Astrocyte (in vitro differentiated cells and primary cell): ENCODE results near the gene PLA2G4E. TPM values are rescaled to one million over a fixed set of nuclear protein-coding genes. Genes with fewer than 3 reads are reported as not detected.

ENCODE experiments used
- DNase-seq: peaks from one replicate; pipeline ENCODE4 v3.0.0-alpha.2; 2010; ENCODE audit warnings: low read depth
- FAIRE-seq: peaks from 2 replicates; lab custom pipeline; 2011; peaks lifted over from hg19 to GRCh38; lab: Jason Lieb, UNC
- H2AFZ ChIP-seq: 2 replicates; pipeline ENCODE4 v1.6.0; 2012; ENCODE audit warnings: low read depth, low read length, inconsistent platforms
- H3K27ac ChIP-seq: 2 replicates; pipeline ENCODE4 v1.5.1; 2011; ENCODE audit warnings: low read depth, low read length, inconsistent platforms
- H3K27me3 ChIP-seq: 2 replicates; pipeline ENCODE4 v1.6.0; 2011; ENCODE audit warnings: low read length, inconsistent platforms; ENCODE audit not compliant: insufficient read depth
- H3K36me3 ChIP-seq: 2 replicates; pipeline ENCODE4 v1.5.1; 2011; ENCODE audit warnings: low read length, inconsistent platforms; ENCODE audit not compliant: insufficient read depth
- H3K4me1 ChIP-seq: 2 replicates; pipeline ENCODE4 v1.5.1; 2011; ENCODE audit warnings: low read length, inconsistent platforms; ENCODE audit not compliant: insufficient read depth
- H3K4me2 ChIP-seq: 2 replicates; pipeline ENCODE4 v1.6.0; 2012; ENCODE audit warnings: low read length, inconsistent platforms
- H3K4me3 ChIP-seq: 2 replicates; pipeline ENCODE4 v1.5.1; 2011; ENCODE audit warnings: low read depth, mild to moderate bottlenecking, low read length, inconsistent platforms; ENCODE audit not compliant: insufficient read depth
- H3K79me2 ChIP-seq: 2 replicates; pipeline ENCODE4 v1.6.0; 2012; ENCODE audit warnings: mild to moderate bottlenecking, low read length, inconsistent platforms; ENCODE audit not compliant: insufficient read depth
- H3K9ac ChIP-seq: 2 replicates; pipeline ENCODE4 v1.6.0; 2012; ENCODE audit warnings: mild to moderate bottlenecking, low read length, inconsistent platforms
- H3K9me3 ChIP-seq: 2 replicates; pipeline ENCODE4 v1.5.1; 2012; ENCODE audit warnings: low read depth, mild to moderate bottlenecking, low read length, inconsistent platforms; ENCODE audit not compliant: insufficient read depth
- H4K20me1 ChIP-seq: 2 replicates; pipeline ENCODE4 v1.6.0; 2012; ENCODE audit warnings: low read length, inconsistent platforms; ENCODE audit not compliant: insufficient read depth
- H3K27ac Mint-ChIP-seq: one replicate; pipeline ENCODE4 v1.8.0; 2021; ENCODE audit warnings: mild to moderate bottlenecking, mixed read lengths; ENCODE audit not compliant: unreplicated experiment
- H3K27me3 Mint-ChIP-seq: one replicate; pipeline ENCODE4 v1.8.0; 2021; ENCODE audit warnings: low read depth, mixed read lengths; ENCODE audit not compliant: unreplicated experiment
- H3K36me3 Mint-ChIP-seq: one replicate; pipeline ENCODE4 v1.8.0; 2021; ENCODE audit warnings: low read depth, mixed read lengths; ENCODE audit not compliant: unreplicated experiment
- H3K4me1 Mint-ChIP-seq: one replicate; pipeline ENCODE4 v1.8.0; 2021; ENCODE audit warnings: low read depth, mixed read lengths; ENCODE audit not compliant: unreplicated experiment
- H3K4me3 Mint-ChIP-seq: one replicate; pipeline ENCODE4 v1.8.0; 2021; ENCODE audit warnings: mild to moderate bottlenecking, moderate library complexity, mixed read lengths; ENCODE audit not compliant: unreplicated experiment
- H3K9me3 Mint-ChIP-seq: one replicate; pipeline ENCODE4 v1.8.0; 2021; ENCODE audit warnings: mild to moderate bottlenecking, mixed read lengths; ENCODE audit not compliant: unreplicated experiment
- CTCF ChIP-seq: IDR thresholded peaks from 2 replicates; pipeline ENCODE4 v1.5.1; 2011; ENCODE audit warnings: low read depth, mild to moderate bottlenecking, inconsistent platforms, low read length, moderate library complexity; ENCODE audit not compliant: insufficient read depth
- EZH2 ChIP-seq: IDR thresholded peaks from 2 replicates; pipeline ENCODE4 v1.6.1; 2012; ENCODE audit warnings: mild to moderate bottlenecking, low read length, inconsistent platforms; ENCODE audit not compliant: insufficient read depth
- total RNA-seq: library from RNA; stranded (reverse); gene quantifications from 2 replicates; pipeline ENCODE4 v1.2.1, GENCODE V29; 2021

Gene PLA2G4E
- total RNA-seq, 1 donor from 2014 or later: not detected

- no peaks in the 10 kb centered on the region for H3K9me3 Mint-ChIP-seq
- DNase-seq (no peak), FAIRE-seq (no peak)
- Histone ChIP-seq H2AFZ (no peak overlapping the region), H4K20me1 (no peaks in the 10 kb centered on the region), H3K4me2 (no peak overlapping the region), H3K36me3 (peaks cover 19% of the 10 kb centered on the region), H3K4me1 (peaks cover 31% of the 10 kb centered on the region), H3K9me3 (no peaks in the 10 kb centered on the region), H3K4me3 (no peak overlapping the region), H3K27ac (no peak overlapping the region), H3K79me2 (peaks cover 46% of the 10 kb centered on the region), H3K27me3 (no peaks in the 10 kb centered on the region), H3K9ac (no peak overlapping the region)
- H3K27ac Mint-ChIP-seq: peak overlapping the region; percentile 64
- TF ChIP-seq CTCF: no peak
- no peak for TF ChIP-seq EZH2
- peak overlapping the region; percentile 20 for H3K4me3 Mint-ChIP-seq
- peaks cover 52% of the 10 kb centered on the region for H3K4me1 Mint-ChIP-seq
- H3K36me3 Mint-ChIP-seq: peaks cover 16% of the 10 kb centered on the region
- no peaks in the 10 kb centered on the region for H3K27me3 Mint-ChIP-seq
Observed at GRCh38 chr15:41949401-41950126, 71.3 kb downstream of the PLA2G4E start.

- Mint-ChIP-seq H3K27me3 (no peaks in the 10 kb centered on the region), H3K27ac (no peak overlapping the region), H3K36me3 (peaks cover 16% of the 10 kb centered on the region), H3K4me3 (no peak overlapping the region), H3K4me1 (peaks cover 62% of the 10 kb centered on the region), H3K9me3 (no peaks in the 10 kb centered on the region)
- FAIRE-seq (no peak), DNase-seq (no peak)
- peaks cover 19% of the 10 kb centered on the region for H3K36me3 ChIP-seq
- H3K79me2 ChIP-seq: peaks cover 45% of the 10 kb centered on the region
- H2AFZ ChIP-seq: no peak overlapping the region
- no peak overlapping the region for H3K9ac ChIP-seq
- H4K20me1 ChIP-seq: no peaks in the 10 kb centered on the region
- H3K27ac ChIP-seq: no peak overlapping the region
- no peak overlapping the region for H3K4me2 ChIP-seq
- no peaks in the 10 kb centered on the region for H3K27me3 ChIP-seq
- no peak overlapping the region for H3K4me3 ChIP-seq
- TF ChIP-seq CTCF: no peak
- TF ChIP-seq EZH2: no peak
- H3K9me3 ChIP-seq: no peaks in the 10 kb centered on the region
- peaks cover 40% of the 10 kb centered on the region for H3K4me1 ChIP-seq
Observed at GRCh38 chr15:41948490-41948889, 72.4 kb downstream of the PLA2G4E start.

- H3K27me3 Mint-ChIP-seq: no peaks in the 10 kb centered on the region
- no peaks in the 10 kb centered on the region for H3K27me3 ChIP-seq
- H3K27ac Mint-ChIP-seq: peak overlapping the region; percentile 88
- H3K4me3 ChIP-seq: no peak overlapping the region
- TF ChIP-seq EZH2: no peak
- no peak for TF ChIP-seq CTCF
- no peak overlapping the region for H3K4me3 Mint-ChIP-seq
- H2AFZ ChIP-seq: no peak overlapping the region
- H3K4me2 ChIP-seq: no peak overlapping the region
- H3K79me2 ChIP-seq: peaks cover 56% of the 10 kb centered on the region
- no peak overlapping the region for H3K9ac ChIP-seq
- H3K36me3 ChIP-seq: peaks cover 9% of the 10 kb centered on the region
- no peaks in the 10 kb centered on the region for H4K20me1 ChIP-seq
- peaks cover 46% of the 10 kb centered on the region for H3K4me1 ChIP-seq
- no peak for FAIRE-seq
- peaks cover 11% of the 10 kb centered on the region for H3K36me3 Mint-ChIP-seq
- H3K27ac ChIP-seq: no peak overlapping the region
- DNase-seq: no peak
- no peaks in the 10 kb centered on the region for H3K9me3 Mint-ChIP-seq
- H3K9me3 ChIP-seq: no peaks in the 10 kb centered on the region
- peaks cover 74% of the 10 kb centered on the region for H3K4me1 Mint-ChIP-seq
Observed at GRCh38 chr15:41946970-41947369, 73.9 kb downstream of the PLA2G4E start.
